ELR (cell line): Measurements from ENCODE around the gene SH2B3.

Source experiments
- DNase-seq: peaks from one replicate; pipeline ENCODE4 v3.0.0-alpha.2; 2015; ENCODE audit warnings: low read depth

SH2B3 gene

DNA sequence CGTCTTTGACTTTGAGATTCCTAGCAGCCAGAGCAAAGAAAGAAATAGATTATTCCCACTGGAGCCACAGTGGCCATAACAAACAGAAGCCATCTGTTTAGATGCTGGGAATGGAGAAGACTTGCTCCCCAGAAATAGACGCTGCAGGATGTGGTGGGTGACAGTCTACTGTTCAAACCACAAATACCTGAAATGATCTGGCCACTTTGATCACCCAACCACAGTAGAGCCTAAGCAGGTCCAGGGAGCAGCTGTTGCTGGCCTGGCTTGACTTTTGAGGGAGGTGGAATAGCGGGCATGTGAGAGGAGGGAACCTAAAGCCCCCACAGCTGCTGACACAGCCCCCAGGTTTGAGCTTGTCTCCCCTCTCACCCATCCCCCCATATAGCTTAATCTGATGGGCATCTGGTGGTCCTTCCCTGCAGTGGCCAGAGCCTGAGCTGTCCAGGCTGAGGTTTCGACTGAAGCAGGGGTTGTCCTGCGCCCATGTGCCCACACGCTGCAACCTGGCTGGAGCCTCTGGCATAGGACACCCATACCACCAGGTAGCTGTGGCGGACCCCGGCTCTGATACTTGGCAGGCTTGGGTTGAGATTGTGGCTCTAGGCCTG, 38.7 kb downstream of the SH2B3 start:
- DNase-seq = peak; percentile 73

GRCh38 chr12:111444925-111445725, 39.4 kb downstream of the SH2B3 start:
- DNase-seq = peak; percentile 44

- peak; percentile 40 for DNase-seq
Observed at GRCh38 chr12:111445726-111446581, 40.2 kb downstream of the SH2B3 start.

GRCh38 chr12:111446631-111447570, 41.2 kb downstream of the SH2B3 start:
- no peak for DNase-seq

- no peak for DNase-seq
Observed at GRCh38 chr12:111447571-111448265, 42.0 kb downstream of the SH2B3 start.

GRCh38 chr12:111448266-111448830, 42.6 kb downstream of the SH2B3 start:
- DNase-seq = no peak

GRCh38 chr12:111448846-111449790, 43.4 kb downstream of the SH2B3 start:
- no peak for DNase-seq

GRCh38 chr12:111450676-111451075, 45.0 kb downstream of the SH2B3 start:
- no peak for DNase-seq

- no peak for DNase-seq
Observed at GRCh38 chr12:111451232-111451631, 45.5 kb downstream of the SH2B3 start.

GRCh38 chr12:111451649-111452129, 46.0 kb downstream of the SH2B3 start:
- peak; percentile 74 for DNase-seq

DNA sequence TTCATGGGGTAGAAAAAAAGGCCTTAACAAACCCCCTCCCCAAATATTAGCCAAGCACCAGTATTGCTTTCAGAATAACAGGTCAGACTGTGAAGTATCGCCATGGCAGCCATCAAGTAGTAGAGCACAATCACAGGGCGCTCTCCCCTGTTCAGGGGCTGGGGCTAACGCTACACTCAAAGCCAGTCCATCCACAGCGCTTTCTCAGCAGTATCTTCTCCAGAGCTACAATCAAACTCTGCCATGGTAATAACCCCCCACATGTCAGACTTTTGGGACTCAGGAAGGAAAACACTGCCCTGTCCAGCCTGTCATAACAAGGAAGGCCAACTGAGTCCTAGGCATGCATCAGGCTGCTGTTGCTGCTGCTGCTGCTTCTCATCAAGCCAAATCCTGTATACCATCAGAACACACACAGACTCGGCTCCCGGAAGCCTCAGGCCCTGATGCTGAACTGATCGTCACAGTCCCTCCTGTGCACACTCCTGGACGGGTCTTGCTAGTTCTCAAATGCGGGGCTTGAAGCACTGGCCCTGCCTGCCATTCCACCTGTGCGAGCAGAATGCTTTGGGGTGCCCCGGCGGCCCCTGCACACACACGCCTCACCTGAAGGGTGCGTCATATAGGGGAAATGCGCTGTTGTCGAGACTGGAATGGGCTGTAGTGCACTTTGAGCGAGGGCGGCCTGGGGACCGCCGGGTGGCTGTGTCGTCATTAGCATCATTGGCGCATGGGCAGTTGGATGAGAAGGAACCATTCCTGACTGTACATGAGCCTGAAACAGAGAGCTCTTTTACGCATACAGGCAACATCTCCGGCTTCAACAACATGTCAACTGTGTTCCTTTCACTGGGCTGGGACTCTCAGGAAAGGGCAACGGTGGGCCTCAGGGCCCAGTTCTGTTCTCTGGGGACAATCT, 47.6 kb downstream of the SH2B3 start:
- DNase-seq = no peak

DNA sequence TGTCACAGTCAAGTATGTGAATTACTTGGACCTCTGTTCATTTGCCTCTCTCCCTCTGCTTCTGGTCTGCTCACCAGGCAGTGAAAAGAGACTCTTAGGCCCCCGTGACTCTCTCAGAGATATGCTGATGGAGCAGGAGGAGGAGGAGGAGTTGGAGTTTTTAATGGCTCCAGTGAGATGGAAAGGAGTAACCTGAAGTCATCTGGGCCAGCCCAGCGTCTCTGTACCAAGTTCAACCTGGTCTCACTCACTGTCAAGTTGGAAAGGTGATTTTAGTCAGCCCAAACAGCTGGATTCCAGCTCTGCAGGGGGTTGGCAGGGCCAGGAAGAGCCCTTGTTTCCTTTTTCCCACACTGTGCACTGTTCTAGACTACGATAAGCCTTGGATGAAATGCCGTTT, 48.6 kb downstream of the SH2B3 start:
- DNase-seq = no peak

DNA sequence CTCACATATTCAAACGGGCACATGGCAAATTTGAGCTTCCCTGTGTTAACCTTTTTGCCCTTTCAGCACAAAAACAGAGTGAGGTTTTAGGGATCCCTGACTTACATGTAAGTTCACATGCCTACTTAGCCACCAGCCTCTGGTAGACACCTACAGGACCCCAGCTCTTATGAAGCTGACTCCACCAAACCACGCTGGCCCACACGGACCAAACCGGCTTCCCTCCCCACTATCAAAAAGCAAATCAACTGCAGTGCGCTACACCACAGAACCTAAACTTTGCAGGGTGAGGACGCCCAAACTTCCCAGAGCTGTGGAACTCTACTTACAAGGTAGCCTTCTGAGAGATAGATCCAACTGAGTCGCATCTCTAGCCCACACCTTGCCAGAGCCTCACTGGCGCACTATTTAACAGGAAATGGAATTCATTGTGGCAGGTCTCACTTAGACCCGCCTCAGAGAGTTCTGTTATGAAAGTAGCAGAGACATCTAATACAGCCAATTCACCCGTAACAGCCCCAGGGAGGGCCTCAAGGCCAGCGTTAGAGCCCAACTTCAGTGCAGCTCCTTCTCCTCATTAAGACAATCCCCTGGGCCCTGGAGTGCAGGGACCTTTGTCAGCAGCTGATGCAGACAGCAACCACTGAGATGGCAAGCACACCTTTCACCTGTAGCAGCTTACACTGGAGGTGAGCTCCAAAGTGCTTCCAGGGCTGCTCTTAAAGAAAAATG, 49.2 kb downstream of the SH2B3 start:
- no peak for DNase-seq

- DNase-seq = peak; percentile 75
Observed at GRCh38 chr12:111455448-111456320, 50.0 kb downstream of the SH2B3 start.

DNA sequence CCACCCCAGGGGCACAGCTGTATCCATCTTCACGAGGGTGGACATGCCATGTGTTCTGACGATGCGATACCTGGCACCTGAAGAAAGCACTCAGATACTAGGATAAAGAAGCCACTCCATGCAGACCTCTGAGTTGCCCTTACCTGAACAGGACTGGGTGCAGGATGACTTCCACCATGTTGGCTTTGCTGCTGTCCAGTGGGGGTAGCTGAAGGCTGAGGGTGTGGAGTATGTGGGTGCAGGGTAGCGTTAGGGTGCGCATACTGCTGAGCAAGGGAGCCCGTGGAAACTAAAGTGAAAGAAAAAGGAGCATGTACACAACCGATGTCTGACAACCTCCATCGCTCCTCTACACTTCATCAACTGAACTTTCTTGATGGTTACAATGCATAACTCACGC, 51.3 kb downstream of the SH2B3 start:
- no peak for DNase-seq

GRCh38 chr12:111457577-111457976, 51.9 kb downstream of the SH2B3 start:
- no peak for DNase-seq
